ENCODE data around the gene STXBP5L.

DNA sequence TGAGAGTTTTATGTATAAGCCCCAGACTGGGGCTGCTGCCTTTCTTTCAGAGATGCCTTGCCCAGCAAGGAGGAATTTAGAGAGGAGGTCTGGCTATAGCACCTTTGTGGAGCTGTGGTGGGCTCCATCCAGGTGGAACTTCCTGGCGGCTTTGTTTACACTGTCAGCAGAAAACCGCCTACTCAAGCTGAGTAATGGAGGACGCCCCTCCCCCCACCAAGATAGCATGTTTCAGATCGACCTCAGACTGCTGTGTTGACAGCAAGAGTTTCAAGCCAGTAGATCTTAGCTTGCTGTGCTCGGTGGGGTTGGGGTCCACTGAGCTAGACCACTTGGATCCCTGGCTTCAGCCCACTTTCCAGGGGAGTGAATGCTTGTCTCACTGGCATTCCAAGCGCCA is 155.6 kb downstream of the STXBP5L start:
- TF ChIP-seq, protein P1, sequence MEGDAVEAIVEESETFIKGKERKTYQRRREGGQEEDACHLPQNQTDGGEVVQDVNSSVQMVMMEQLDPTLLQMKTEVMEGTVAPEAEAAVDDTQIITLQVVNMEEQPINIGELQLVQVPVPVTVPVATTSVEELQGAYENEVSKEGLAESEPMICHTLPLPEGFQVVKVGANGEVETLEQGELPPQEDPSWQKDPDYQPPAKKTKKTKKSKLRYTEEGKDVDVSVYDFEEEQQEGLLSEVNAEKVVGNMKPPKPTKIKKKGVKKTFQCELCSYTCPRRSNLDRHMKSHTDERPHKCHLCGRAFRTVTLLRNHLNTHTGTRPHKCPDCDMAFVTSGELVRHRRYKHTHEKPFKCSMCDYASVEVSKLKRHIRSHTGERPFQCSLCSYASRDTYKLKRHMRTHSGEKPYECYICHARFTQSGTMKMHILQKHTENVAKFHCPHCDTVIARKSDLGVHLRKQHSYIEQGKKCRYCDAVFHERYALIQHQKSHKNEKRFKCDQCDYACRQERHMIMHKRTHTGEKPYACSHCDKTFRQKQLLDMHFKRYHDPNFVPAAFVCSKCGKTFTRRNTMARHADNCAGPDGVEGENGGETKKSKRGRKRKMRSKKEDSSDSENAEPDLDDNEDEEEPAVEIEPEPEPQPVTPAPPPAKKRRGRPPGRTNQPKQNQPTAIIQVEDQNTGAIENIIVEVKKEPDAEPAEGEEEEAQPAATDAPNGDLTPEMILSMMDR (conservative IDR thresholded peaks at IDR 0.05; ENCODE audit: low read length): no peak
- no peak for TF ChIP-seq EZH2phosphoT487 (IDR thresholded peaks at IDR 0.05; ENCODE audit: borderline replicate concordance, low read depth, low read length)

Data from OCI-LY7 (cell line).